H9 (cell line): Measurements from ENCODE around the gene RBSN. TPM values are rescaled to one million over a fixed set of nuclear protein-coding genes. Genes with fewer than 3 reads are reported as not detected.

Experiments
- DNase-seq: peaks from one replicate; pipeline ENCODE4 v3.0.0-alpha.2; 2017
- H2AFZ ChIP-seq: one replicate; pipeline ENCODE4 v1.6.1; 2013; ENCODE audit warnings: mild to moderate bottlenecking, low read length, control low read depth, moderate library complexity
- H2AK5ac ChIP-seq: 2 replicates; pipeline ENCODE4 v1.6.1; 2013; ENCODE audit warnings: low read length, control low read depth, mixed read lengths; ENCODE audit not compliant: insufficient read length
- H2BK120ac ChIP-seq: one replicate; pipeline ENCODE4 v1.6.1; 2013; ENCODE audit warnings: low read depth, mild to moderate bottlenecking, low read length, control low read depth, inconsistent platforms; ENCODE audit not compliant: poor library complexity, severe bottlenecking
- H2BK12ac ChIP-seq: 2 replicates; pipeline ENCODE4 v1.6.1; 2013; ENCODE audit warnings: low read length, control low read depth, mixed read lengths, low read depth; ENCODE audit not compliant: insufficient read length
- H2BK15ac ChIP-seq: 2 replicates; pipeline ENCODE4 v1.6.1; 2013; ENCODE audit warnings: low read depth, low read length, control low read depth
- H2BK20ac ChIP-seq: one replicate; pipeline ENCODE4 v1.6.1; 2013; ENCODE audit warnings: low read depth, mild to moderate bottlenecking, low read length, control low read depth, inconsistent platforms; ENCODE audit not compliant: poor library complexity, severe bottlenecking
- H2BK5ac ChIP-seq: 2 replicates; pipeline ENCODE4 v1.6.1; 2013; ENCODE audit warnings: low read length, control low read depth, mixed read lengths; ENCODE audit not compliant: insufficient read length
- H3K14ac ChIP-seq: 2 replicates; pipeline ENCODE4 v1.6.1; 2013; ENCODE audit warnings: low read length, control low read depth; ENCODE audit not compliant: insufficient read depth
- H3K18ac ChIP-seq: 2 replicates; pipeline ENCODE4 v1.6.1; 2013; ENCODE audit warnings: low read depth, mild to moderate bottlenecking, mixed read lengths, low read length, control low read depth; ENCODE audit not compliant: insufficient read length
- H3K23ac ChIP-seq: 2 replicates; pipeline ENCODE4 v1.6.1; 2013; ENCODE audit warnings: low read length, control low read depth, mixed read lengths, low read depth; ENCODE audit not compliant: insufficient read length
- H3K23me2 ChIP-seq: 2 replicates; pipeline ENCODE4 v1.6.1; 2013; ENCODE audit warnings: low read depth, mild to moderate bottlenecking, mixed read lengths, low read length, control low read depth; ENCODE audit not compliant: insufficient read length, poor library complexity, severe bottlenecking
- H3K27ac ChIP-seq: 2 replicates; pipeline ENCODE4 v1.5.1; 2013; ENCODE audit warnings: low read length, control low read depth, mixed read lengths, low read depth; ENCODE audit not compliant: insufficient read length
- H3K27me3 ChIP-seq: 2 replicates; pipeline ENCODE4 v1.6.1; 2013; ENCODE audit warnings: low read length, control low read depth, inconsistent platforms; ENCODE audit not compliant: insufficient read depth
- H3K4ac ChIP-seq: 2 replicates; pipeline ENCODE4 v1.6.1; 2013; ENCODE audit warnings: low read depth, mild to moderate bottlenecking, control low read depth, inconsistent platforms, low read length, moderate library complexity
- H3K4me1 ChIP-seq: 2 replicates; pipeline ENCODE4 v1.6.1; 2013; ENCODE audit warnings: low read length, control low read depth, inconsistent platforms; ENCODE audit not compliant: insufficient read depth
- H3K4me2 ChIP-seq: 2 replicates; pipeline ENCODE4 v1.6.1; 2013; ENCODE audit warnings: low read length, control low read depth, mixed read lengths; ENCODE audit not compliant: insufficient read length, insufficient read depth
- H3K56ac ChIP-seq: 2 replicates; pipeline ENCODE4 v1.6.1; 2013; ENCODE audit warnings: low read depth, mild to moderate bottlenecking, mixed read lengths, low read length, control low read depth; ENCODE audit not compliant: insufficient read length
- H3K79me1 ChIP-seq: 2 replicates; pipeline ENCODE4 v1.6.1; 2013; ENCODE audit warnings: low read depth, mild to moderate bottlenecking, moderate library complexity, low read length, control low read depth, inconsistent platforms; ENCODE audit not compliant: insufficient read depth, poor library complexity, severe bottlenecking
- H3K79me2 ChIP-seq: 2 replicates; pipeline ENCODE4 v1.6.1; 2013; ENCODE audit warnings: low read length, control low read depth, inconsistent platforms; ENCODE audit not compliant: insufficient read depth
- H3K9ac ChIP-seq: 2 replicates; pipeline ENCODE4 v1.6.1; 2013; ENCODE audit warnings: low read length, control low read depth, mixed read lengths; ENCODE audit not compliant: insufficient read length; ENCODE audit errors: extremely low read depth
- H3K9me3 ChIP-seq: one replicate; pipeline ENCODE4 v1.6.1; 2013; ENCODE audit warnings: low read depth, low read length, inconsistent platforms; ENCODE audit not compliant: control insufficient read depth
- H3T11ph ChIP-seq: one replicate; pipeline ENCODE4 v1.6.1; 2013; ENCODE audit warnings: mild to moderate bottlenecking, low read length, control low read depth, inconsistent platforms
- H4K20me1 ChIP-seq: one replicate; pipeline ENCODE4 v1.6.1; 2013; ENCODE audit not compliant: control insufficient read depth, insufficient read length, insufficient read depth
- H4K5ac ChIP-seq: 2 replicates; pipeline ENCODE4 v1.6.1; 2013; ENCODE audit warnings: low read depth, mild to moderate bottlenecking, mixed read lengths, low read length, control low read depth; ENCODE audit not compliant: insufficient read length
- H4K8ac ChIP-seq: replicated peaks from 2 replicates; pipeline ENCODE4 v1.6.1; 2013; ENCODE audit warnings: low read length, control low read depth, mixed read lengths, low read depth; ENCODE audit not compliant: insufficient read length
- H4K91ac ChIP-seq: 2 replicates; pipeline ENCODE4 v1.6.1; 2013; ENCODE audit warnings: low read depth, mild to moderate bottlenecking, moderate library complexity, mixed read lengths, low read length, control low read depth; ENCODE audit not compliant: insufficient read length
- H3K27ac Mint-ChIP-seq, 3 experiments: 2 replicates in 2 of 3; 3 replicates in 1 of 3; pipeline ENCODE4 v1.8.0; 2020 to 2021; ENCODE audit warnings: mixed read lengths in 3 of 3, mild to moderate bottlenecking in 1 of 3, moderate library complexity in 1 of 3
- H3K27me3 Mint-ChIP-seq: 2 replicates; pipeline ENCODE4 v1.8.0; 2021; ENCODE audit warnings: low read depth, mild to moderate bottlenecking, moderate library complexity, mixed read lengths
- H3K36me3 Mint-ChIP-seq, 3 experiments: 2 replicates in 2 of 3; 3 replicates in 1 of 3; pipeline ENCODE4 v1.8.0; 2020 to 2021; ENCODE audit warnings: low read depth in 3 of 3, mixed read lengths in 3 of 3; ENCODE audit not compliant: insufficient read depth in 1 of 3
- H3K4me1 Mint-ChIP-seq, 2 experiments: 2 replicates each; pipeline ENCODE4 v1.8.0; 2020; ENCODE audit warnings: mixed read lengths in 2 of 2
- H3K4me3 Mint-ChIP-seq, 2 experiments: 2 replicates in 1 of 2; 3 replicates in 1 of 2; pipeline ENCODE4 v1.8.0; 2020 to 2021; ENCODE audit warnings: mild to moderate bottlenecking in 2 of 2, mixed read lengths in 2 of 2, moderate library complexity in 1 of 2
- H3K9me3 Mint-ChIP-seq, 2 experiments: 2 replicates in 1 of 2; 3 replicates in 1 of 2; pipeline ENCODE4 v1.8.0; 2020; ENCODE audit warnings: mild to moderate bottlenecking in 2 of 2, mixed read lengths in 2 of 2, moderate library complexity in 1 of 2
- whole genome bisulfite sequencing: extraction: QIAGEN DNeasy Blood & Tissue Kit; methylation state at CpG from one replicate; pipeline ENCODE4 v1.1.7; 2013; ENCODE audit warnings: missing lambda C conversion rate, low lambda C conversion rate, mixed read lengths; ENCODE audit not compliant: insufficient read length; ENCODE audit errors: extremely low coverage; 5-methylcytosine and 5-hydroxymethylcytosine counted together
- total RNA-seq: library from RNA; stranded (reverse); gene quantifications from 2 replicates; pipeline ENCODE4 v1.2.1, GENCODE V29; 2021
- TF ChIP-seq, protein P1 (sequence below): fragments of 200-600 bp; sonication (generic); conservative IDR thresholded peaks from 3 replicates; pipeline ENCODE4 v1.8.0; 2021; ENCODE audit warnings: antibody characterized with exemption, mild to moderate bottlenecking

The RBSN gene
- total RNA-seq, 1 experiment from 2014 or later, result 16.0 TPM

DNA sequence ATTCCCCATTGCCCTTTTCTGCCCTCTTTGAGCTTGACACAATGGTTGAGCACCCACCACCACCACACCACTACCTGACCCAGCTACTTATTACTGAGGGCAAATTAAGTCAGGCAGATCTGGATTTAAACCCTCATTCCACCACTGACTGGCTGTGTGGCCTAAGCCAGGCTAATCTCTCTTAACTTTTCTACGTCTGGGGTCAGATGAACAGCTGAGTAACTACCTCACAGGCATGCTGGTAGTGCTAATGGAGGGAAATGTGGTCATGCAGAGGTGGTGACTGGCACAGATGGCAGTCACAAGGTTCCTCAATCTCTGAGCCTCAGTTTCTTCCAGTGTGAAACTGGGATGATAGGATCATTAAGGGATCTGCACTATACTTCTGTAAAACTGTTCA, 29.5 kb downstream of the RBSN start:
- no peak overlapping the region for H3K18ac ChIP-seq
- no peak overlapping the region for H3K23ac ChIP-seq
- Mint-ChIP-seq H3K36me3 (peaks cover 8 to 12% (median 11%) of the 10 kb centered on the region in 3 experiments; a peak in 6 of 7 replicates), H3K27me3 (peaks cover 3% of the 10 kb centered on the region; the same call in 1 of the 2 replicates), H3K4me1 (peaks cover 3 to 4% of the 10 kb centered on the region in 2 experiments; a peak in 2 of 4 replicates), H3K27ac (no peak overlapping the region), H3K4me3 (no peak overlapping the region), H3K9me3 (no peaks in the 10 kb centered on the region)
- H2AK5ac ChIP-seq, result no peak overlapping the region
- H2AFZ ChIP-seq, result no peak overlapping the region
- H3K9ac ChIP-seq, result no peak overlapping the region
- H4K8ac ChIP-seq, result no peak overlapping the region
- H2BK5ac ChIP-seq, result no peak overlapping the region
- no peak overlapping the region for H4K91ac ChIP-seq
- H3K56ac ChIP-seq, result no peak overlapping the region
- DNase-seq, result no peak
- H3K9me3 ChIP-seq, result no peaks in the 10 kb centered on the region
- H3K27me3 ChIP-seq, result no peaks in the 10 kb centered on the region
- H3T11ph ChIP-seq, result no peak overlapping the region
- no peaks in the 10 kb centered on the region for H3K79me1 ChIP-seq
- no peak overlapping the region for H3K4ac ChIP-seq
- TF ChIP-seq, protein P1, sequence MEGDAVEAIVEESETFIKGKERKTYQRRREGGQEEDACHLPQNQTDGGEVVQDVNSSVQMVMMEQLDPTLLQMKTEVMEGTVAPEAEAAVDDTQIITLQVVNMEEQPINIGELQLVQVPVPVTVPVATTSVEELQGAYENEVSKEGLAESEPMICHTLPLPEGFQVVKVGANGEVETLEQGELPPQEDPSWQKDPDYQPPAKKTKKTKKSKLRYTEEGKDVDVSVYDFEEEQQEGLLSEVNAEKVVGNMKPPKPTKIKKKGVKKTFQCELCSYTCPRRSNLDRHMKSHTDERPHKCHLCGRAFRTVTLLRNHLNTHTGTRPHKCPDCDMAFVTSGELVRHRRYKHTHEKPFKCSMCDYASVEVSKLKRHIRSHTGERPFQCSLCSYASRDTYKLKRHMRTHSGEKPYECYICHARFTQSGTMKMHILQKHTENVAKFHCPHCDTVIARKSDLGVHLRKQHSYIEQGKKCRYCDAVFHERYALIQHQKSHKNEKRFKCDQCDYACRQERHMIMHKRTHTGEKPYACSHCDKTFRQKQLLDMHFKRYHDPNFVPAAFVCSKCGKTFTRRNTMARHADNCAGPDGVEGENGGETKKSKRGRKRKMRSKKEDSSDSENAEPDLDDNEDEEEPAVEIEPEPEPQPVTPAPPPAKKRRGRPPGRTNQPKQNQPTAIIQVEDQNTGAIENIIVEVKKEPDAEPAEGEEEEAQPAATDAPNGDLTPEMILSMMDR, result no peak
- no peak overlapping the region for H2BK12ac ChIP-seq
- WGBS, result no CpG with 5 or more reads among the region's 1 CpG
- no peak overlapping the region for H3K27ac ChIP-seq
- no peaks in the 10 kb centered on the region for H4K20me1 ChIP-seq
- H3K4me2 ChIP-seq, result no peak overlapping the region
- H2BK120ac ChIP-seq, result no peak overlapping the region
- no peak overlapping the region for H2BK20ac ChIP-seq
- no peak overlapping the region for H2BK15ac ChIP-seq
- H4K5ac ChIP-seq, result no peak overlapping the region
- no peaks in the 10 kb centered on the region for H3K4me1 ChIP-seq
- peaks cover 2% of the 10 kb centered on the region for H3K23me2 ChIP-seq
- no peaks in the 10 kb centered on the region for H3K79me2 ChIP-seq
- H3K14ac ChIP-seq, result no peak overlapping the region
